Mesothelial cell of epicardium (in vitro differentiated cells): ENCODE data around the gene QKI. TPM values are rescaled to one million over a fixed set of nuclear protein-coding genes. Genes with fewer than 3 reads are reported as not detected.

Experiments
- DNase-seq, 2 experiments: peaks; one replicate each; pipeline ENCODE4 v3.0.0; 2021; ENCODE audit warnings: low spot score in 2 of 2; ENCODE audit not compliant: unreplicated experiment in 2 of 2
- H3K27ac Mint-ChIP-seq: 2 replicates; pipeline ENCODE4 v1.8.0; 2021; ENCODE audit warnings: mixed read lengths
- H3K27me3 Mint-ChIP-seq: 2 replicates; pipeline ENCODE4 v1.8.0; 2021; ENCODE audit warnings: low read depth, mixed read lengths
- H3K36me3 Mint-ChIP-seq: 2 replicates; pipeline ENCODE4 v1.8.0; 2021; ENCODE audit warnings: mixed read lengths
- H3K4me1 Mint-ChIP-seq: 2 replicates; pipeline ENCODE4 v1.8.0; 2021; ENCODE audit warnings: mixed read lengths
- H3K4me3 Mint-ChIP-seq: 2 replicates; pipeline ENCODE4 v1.8.0; 2021; ENCODE audit warnings: mild to moderate bottlenecking, moderate library complexity, mixed read lengths
- H3K9me3 Mint-ChIP-seq: 2 replicates; pipeline ENCODE4 v1.8.0; 2021; ENCODE audit warnings: mixed read lengths
- total RNA-seq: library from RNA; stranded (reverse); gene quantifications from 3 replicates; pipeline ENCODE4 v1.2.1, GENCODE V29; 2021
- TF ChIP-seq, protein P1 (sequence below): fragments of 200-600 bp; sonication (generic); IDR thresholded peaks from one replicate; pipeline ENCODE4 v1.5.0; 2021; ENCODE audit warnings: antibody characterized with exemption; ENCODE audit not compliant: unreplicated experiment

The QKI gene
- total RNA-seq, 1 donor from 2014 or later: 133 TPM

DNA sequence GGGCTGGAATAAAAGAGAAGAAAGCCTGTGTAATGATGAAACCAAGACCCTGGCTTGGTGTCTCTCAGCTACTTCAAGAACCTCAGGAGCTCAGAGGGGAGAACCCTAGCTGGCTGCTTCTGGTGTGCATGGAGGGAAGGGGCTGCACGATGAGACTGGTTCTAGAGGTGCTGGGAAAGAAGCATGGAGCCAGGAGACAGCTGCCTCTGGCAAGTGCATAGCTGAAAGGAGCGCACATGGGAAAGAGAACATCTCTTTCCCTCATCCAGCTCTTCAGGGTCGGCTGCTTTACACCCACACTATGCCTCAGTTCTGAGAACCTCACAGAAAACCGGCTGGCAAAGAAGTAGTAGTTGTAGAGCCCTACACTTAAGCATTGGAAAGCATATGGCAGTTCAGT, 139.5 kb downstream of the QKI start:
- peaks cover 17% of the 10 kb centered on the region for H3K9me3 Mint-ChIP-seq
- no peak overlapping the region for H3K4me3 Mint-ChIP-seq
- no peak for DNase-seq
- H3K4me1 Mint-ChIP-seq: no peaks in the 10 kb centered on the region
- H3K36me3 Mint-ChIP-seq: peaks cover 54% of the 10 kb centered on the region
- TF ChIP-seq, protein P1, sequence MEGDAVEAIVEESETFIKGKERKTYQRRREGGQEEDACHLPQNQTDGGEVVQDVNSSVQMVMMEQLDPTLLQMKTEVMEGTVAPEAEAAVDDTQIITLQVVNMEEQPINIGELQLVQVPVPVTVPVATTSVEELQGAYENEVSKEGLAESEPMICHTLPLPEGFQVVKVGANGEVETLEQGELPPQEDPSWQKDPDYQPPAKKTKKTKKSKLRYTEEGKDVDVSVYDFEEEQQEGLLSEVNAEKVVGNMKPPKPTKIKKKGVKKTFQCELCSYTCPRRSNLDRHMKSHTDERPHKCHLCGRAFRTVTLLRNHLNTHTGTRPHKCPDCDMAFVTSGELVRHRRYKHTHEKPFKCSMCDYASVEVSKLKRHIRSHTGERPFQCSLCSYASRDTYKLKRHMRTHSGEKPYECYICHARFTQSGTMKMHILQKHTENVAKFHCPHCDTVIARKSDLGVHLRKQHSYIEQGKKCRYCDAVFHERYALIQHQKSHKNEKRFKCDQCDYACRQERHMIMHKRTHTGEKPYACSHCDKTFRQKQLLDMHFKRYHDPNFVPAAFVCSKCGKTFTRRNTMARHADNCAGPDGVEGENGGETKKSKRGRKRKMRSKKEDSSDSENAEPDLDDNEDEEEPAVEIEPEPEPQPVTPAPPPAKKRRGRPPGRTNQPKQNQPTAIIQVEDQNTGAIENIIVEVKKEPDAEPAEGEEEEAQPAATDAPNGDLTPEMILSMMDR: no peak
- no peaks in the 10 kb centered on the region for H3K27me3 Mint-ChIP-seq
- no peak overlapping the region for H3K27ac Mint-ChIP-seq

DNA sequence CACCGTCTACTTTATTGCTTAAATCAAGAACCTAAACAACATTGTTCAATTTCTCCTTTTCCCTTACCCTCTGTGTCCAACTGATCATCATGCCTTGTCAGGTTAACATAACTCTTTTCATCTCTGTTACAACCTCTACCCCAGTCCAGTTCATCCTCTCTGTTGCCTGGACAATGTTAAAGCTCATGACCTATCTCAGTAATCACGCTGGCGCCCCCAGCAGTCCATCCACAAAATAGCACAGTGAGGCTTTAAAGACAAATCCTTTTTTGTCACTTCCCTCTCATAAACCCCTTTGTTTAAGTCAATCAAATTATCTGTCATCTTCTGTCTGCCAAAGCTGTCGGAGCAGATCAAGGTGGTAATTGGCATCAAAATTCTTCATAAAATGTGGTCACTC, 140.1 kb downstream of the QKI start:
- H3K27ac Mint-ChIP-seq: no peak overlapping the region
- no peak for DNase-seq
- TF ChIP-seq, protein P1: no peak
- H3K27me3 Mint-ChIP-seq: no peaks in the 10 kb centered on the region
- H3K36me3 Mint-ChIP-seq: peaks cover 54% of the 10 kb centered on the region
- H3K9me3 Mint-ChIP-seq: peaks cover 17% of the 10 kb centered on the region
- no peaks in the 10 kb centered on the region for H3K4me1 Mint-ChIP-seq
- no peak overlapping the region for H3K4me3 Mint-ChIP-seq

DNA sequence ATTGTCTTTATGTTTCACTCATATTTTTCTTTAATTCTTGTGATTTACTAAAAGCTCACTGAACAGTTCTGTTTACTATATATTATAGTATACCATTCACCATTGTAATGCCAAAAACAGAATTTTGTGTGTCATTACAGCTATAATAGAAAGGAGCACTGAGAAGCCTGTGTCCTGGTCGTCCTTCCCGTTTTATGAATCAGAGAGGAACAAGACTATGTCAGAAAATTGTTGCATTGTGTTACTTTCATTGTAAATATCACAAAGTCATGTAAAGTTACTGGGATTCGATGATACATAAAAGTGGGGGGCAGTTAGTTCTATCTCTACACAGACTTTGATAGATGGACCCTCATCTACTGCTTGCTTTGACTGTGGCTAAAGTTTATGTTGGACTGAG, 145.1 kb downstream of the QKI start:
- H3K4me1 Mint-ChIP-seq: no peaks in the 10 kb centered on the region
- peaks cover 47% of the 10 kb centered on the region for H3K36me3 Mint-ChIP-seq
- TF ChIP-seq, protein P1: no peak
- H3K4me3 Mint-ChIP-seq: no peak overlapping the region
- H3K27ac Mint-ChIP-seq: no peak overlapping the region
- no peak for DNase-seq
- H3K27me3 Mint-ChIP-seq: no peaks in the 10 kb centered on the region
- H3K9me3 Mint-ChIP-seq: peaks cover 17% of the 10 kb centered on the region

DNA sequence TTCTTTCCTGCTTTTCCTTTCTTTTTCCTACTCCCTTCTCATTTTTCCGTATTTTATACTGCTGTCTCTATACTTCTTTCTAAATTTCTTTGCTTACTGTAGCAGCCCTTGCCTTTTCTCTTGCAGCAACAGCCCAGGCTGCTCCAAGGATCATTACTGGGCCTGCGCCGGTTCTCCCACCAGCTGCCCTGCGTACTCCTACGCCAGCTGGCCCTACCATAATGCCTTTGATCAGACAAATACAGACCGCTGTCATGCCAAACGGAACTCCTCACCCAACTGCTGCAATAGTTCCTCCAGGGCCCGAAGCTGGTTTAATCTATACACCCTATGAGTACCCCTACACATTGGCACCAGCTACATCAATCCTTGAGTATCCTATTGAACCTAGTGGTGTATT, 148.8 kb downstream of the QKI start:
- no peaks in the 10 kb centered on the region for H3K9me3 Mint-ChIP-seq
- no peak for DNase-seq
- H3K4me3 Mint-ChIP-seq: no peak overlapping the region
- H3K4me1 Mint-ChIP-seq: no peaks in the 10 kb centered on the region
- TF ChIP-seq, protein P1: no peak
- H3K27me3 Mint-ChIP-seq: no peaks in the 10 kb centered on the region
- H3K36me3 Mint-ChIP-seq: peaks cover 37% of the 10 kb centered on the region
- H3K27ac Mint-ChIP-seq: no peak overlapping the region

DNA sequence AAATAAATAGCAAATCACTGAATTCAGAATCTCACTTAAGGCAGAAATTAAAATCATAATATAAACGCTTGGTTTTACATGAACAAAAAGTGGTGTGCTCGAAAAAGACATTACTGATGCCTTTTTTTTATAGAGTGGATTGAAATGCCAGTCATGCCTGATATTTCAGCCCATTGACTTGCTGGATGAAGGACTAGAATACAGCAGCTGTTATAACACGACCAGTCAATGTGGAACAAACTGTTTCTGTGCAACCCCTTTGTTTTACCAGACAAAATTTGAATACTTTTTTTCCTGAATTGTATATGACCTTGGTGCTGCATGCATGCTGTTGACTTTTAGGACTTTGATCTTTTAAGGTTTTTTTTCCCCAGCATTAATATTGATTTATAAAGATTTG, 150.0 kb downstream of the QKI start:
- Mint-ChIP-seq H3K27ac (no peak overlapping the region), H3K4me3 (no peak overlapping the region), H3K9me3 (no peaks in the 10 kb centered on the region), H3K4me1 (no peaks in the 10 kb centered on the region), H3K27me3 (no peaks in the 10 kb centered on the region), H3K36me3 (peaks cover 30% of the 10 kb centered on the region)
- TF ChIP-seq, protein P1: no peak
- DNase-seq: no peak

DNA sequence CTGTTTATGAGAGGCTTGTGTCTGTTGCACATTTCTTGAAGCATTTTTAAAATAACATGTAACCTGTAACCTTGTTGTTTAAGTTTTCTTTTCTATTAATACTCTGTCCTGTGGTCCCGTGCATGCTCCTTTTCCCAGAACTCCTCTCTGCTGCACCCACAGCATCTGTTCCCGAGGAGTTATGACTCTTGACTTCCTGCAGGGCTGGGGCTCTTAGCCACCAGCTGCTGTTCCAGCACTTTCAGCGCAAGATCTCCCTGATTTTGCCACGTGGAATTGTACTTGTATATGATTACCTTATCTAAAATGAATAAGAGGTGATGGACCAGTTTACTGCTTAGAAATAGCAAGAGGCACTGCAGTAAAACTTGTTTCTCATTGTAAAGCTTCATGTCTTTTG, 150.6 kb downstream of the QKI start:
- Mint-ChIP-seq H3K4me3 (no peak overlapping the region), H3K36me3 (peaks cover 30% of the 10 kb centered on the region), H3K27ac (no peak overlapping the region), H3K4me1 (no peaks in the 10 kb centered on the region), H3K27me3 (no peaks in the 10 kb centered on the region), H3K9me3 (no peaks in the 10 kb centered on the region)
- DNase-seq: no peak
- TF ChIP-seq, protein P1: no peak
